Adrenal gland (tissue), 12 donors: Measurements from ENCODE around the gene AMER3. TPM values are rescaled to one million over a fixed set of nuclear protein-coding genes. Genes with fewer than 3 reads are reported as not detected.

Source experiments
- DNase-seq, 7 donors: peaks; one replicate each; pipeline ENCODE4 v3.0.0-alpha.2; 2019 to 2020
- H3K27ac ChIP-seq, 5 donors: fragments of 200-600 bp; sonication (generic) in 4 of 5; 1 replicate in 3 of 5; 2 replicates in 2 of 5; pipeline versions ENCODE4 v1.5.1 to v1.8.0; 2016 to 2020; ENCODE audit warnings: mild to moderate bottlenecking in 1 of 5
- H3K27me3 ChIP-seq: fragments of 200-600 bp; 2 replicates; pipeline ENCODE4 v1.8.0; 2021
- H3K36me3 ChIP-seq, 2 donors: fragments of 200-600 bp; replicated peaks in 1 of 2; 1 replicate in 1 of 2; 2 replicates in 1 of 2; pipeline versions ENCODE4 v1.5.1 to v1.8.0; 2018 to 2022
- H3K4me1 ChIP-seq, 2 donors: fragments of 200-600 bp; replicated peaks in 1 of 2; 1 replicate in 1 of 2; 2 replicates in 1 of 2; pipeline versions ENCODE4 v1.5.1 to v1.8.0; 2018 to 2021
- H3K4me3 ChIP-seq, 4 donors: fragments of 200-600 bp; sonication (generic) in 3 of 4; one replicate each; pipeline ENCODE4 v1.5.1; 2016 to 2018
- H3K9me3 ChIP-seq, 3 donors: fragments of 200-600 bp; sonication (generic) in 1 of 3; replicated peaks in 1 of 3; 1 replicate in 2 of 3; 2 replicates in 1 of 3; pipeline versions ENCODE4 v1.5.1 to v1.8.0; 2016 to 2021
- CTCF ChIP-seq, 6 experiments: fragments of 450-650 bp in 4 of 6; fragments of 200-600 bp in 2 of 6; sonication (generic) in 1 of 6; IDR thresholded peaks; 1 replicate in 5 of 6; 2 replicates in 1 of 6; pipeline versions ENCODE4 v1.5.1 to v1.8.0; 2016 to 2021; ENCODE audit warnings: antibody characterized with exemption in 6 of 6, mild to moderate bottlenecking in 2 of 6, moderate library complexity in 1 of 6
- POLR2A ChIP-seq, 2 donors: fragments of 450-650 bp; IDR thresholded peaks; one replicate each; pipeline ENCODE4 v1.6.1; 2017; ENCODE audit warnings: antibody characterized with exemption in 2 of 2, mild to moderate bottlenecking in 2 of 2, moderate library complexity in 1 of 2
- WGBS, 4 donors: extraction: QIAGEN DNeasy Blood & Tissue Kit in 2 of 4; methylation state at CpG; one replicate each; pipeline versions ENCODE4 v1.1.5 to v1.1.7; 2013 to 2017; 5-methylcytosine and 5-hydroxymethylcytosine counted together
- intact Hi-C, 2 donors: fragments of 100-400 bp; cut with DNase I; formaldehyde crosslinking; loops; one replicate each; pipeline versions ENCODE4 v1.14.1 to v1.15.0; 2022 to 2023
- polyA plus RNA-seq, 3 donors: library from polyadenylated mRNA; stranded (reverse); fragments of 200-250 nt in 2 of 3; fragments of 350-450 nt in 1 of 3; fragmentation: Illumina TruSeq in 1 of 3; extraction: RNeasy Lipid Tissue Mini Kit (QIAGEN cat#74804) in 1 of 3; gene quantifications; one replicate each; pipeline ENCODE4 v1.2.3, GENCODE V29; 2013 to 2014
- total RNA-seq, 9 donors: library from RNA; depleted of rRNA in 4 of 9; stranded (reverse); fragments of >200 nt in 4 of 9; fragments of 120-200 nt in 1 of 9; fragmentation: NEBNext Ultra II Directional in 1 of 9; extraction: Animal tissue kit (Norgen Biotek cat#: 25700) in 1 of 9; gene quantifications; one replicate each; pipeline versions ENCODE4 v1.1.0 to v1.2.4, GENCODE V29; 2013 to 2023
- donor health status: healthy with polysubstance abuse.
- donor health status: Bipolar disorder and iron deficiency.
- donor health status: DM: yes; HTN: yes; CAD: no.
- donor health status: DM: no; HTN: no; CAD: no.
- donor health status: DM: no; HTN: no; CAD: no.
- donor health status: DM: yes; HTN: yes; CAD: no.

The AMER3 gene
- total and polyA plus RNA-seq, 12 donors, result 0.08 to 1.2 (median 0.58) TPM; not detected in 4

GRCh38 chr2:130787841-130788240, 32.5 kb downstream of the AMER3 start:
- Histone ChIP-seq H3K9me3 (no peaks in the 10 kb centered on the region), H3K27me3 (no peaks in the 10 kb centered on the region), H3K4me3 (no peak overlapping the region), H3K4me1 (no peaks in the 10 kb centered on the region), H3K36me3 (no peaks in the 10 kb centered on the region), H3K27ac (no peak overlapping the region)
- intact Hi-C loops, result no loop called here
- WGBS, 4 donors, result 84 to 90% (median 86%) methylated on average over 17 of the region's 17 CpGs
- no peak for DNase-seq
- TF ChIP-seq CTCF (IDR thresholded peaks at IDR 0.05) (no peak), POLR2A (IDR thresholded peaks at IDR 0.05) (no peak)

GRCh38 chr2:130790312-130790711, 35.0 kb downstream of the AMER3 start:
- H3K4me3 ChIP-seq, result no peak overlapping the region
- TF ChIP-seq POLR2A (IDR thresholded peaks at IDR 0.05) (no peak), CTCF (IDR thresholded peaks at IDR 0.05) (no peak)
- intact Hi-C loops, result no loop called here
- H3K27me3 ChIP-seq, result no peaks in the 10 kb centered on the region
- no peak overlapping the region for H3K27ac ChIP-seq
- no peak for DNase-seq
- WGBS, 4 donors, result 61 to 78% (median 69%) methylated on average over 2 of the region's 2 CpGs
- no peaks in the 10 kb centered on the region for H3K4me1 ChIP-seq
- no peaks in the 10 kb centered on the region for H3K9me3 ChIP-seq
- H3K36me3 ChIP-seq, result no peaks in the 10 kb centered on the region

DNA sequence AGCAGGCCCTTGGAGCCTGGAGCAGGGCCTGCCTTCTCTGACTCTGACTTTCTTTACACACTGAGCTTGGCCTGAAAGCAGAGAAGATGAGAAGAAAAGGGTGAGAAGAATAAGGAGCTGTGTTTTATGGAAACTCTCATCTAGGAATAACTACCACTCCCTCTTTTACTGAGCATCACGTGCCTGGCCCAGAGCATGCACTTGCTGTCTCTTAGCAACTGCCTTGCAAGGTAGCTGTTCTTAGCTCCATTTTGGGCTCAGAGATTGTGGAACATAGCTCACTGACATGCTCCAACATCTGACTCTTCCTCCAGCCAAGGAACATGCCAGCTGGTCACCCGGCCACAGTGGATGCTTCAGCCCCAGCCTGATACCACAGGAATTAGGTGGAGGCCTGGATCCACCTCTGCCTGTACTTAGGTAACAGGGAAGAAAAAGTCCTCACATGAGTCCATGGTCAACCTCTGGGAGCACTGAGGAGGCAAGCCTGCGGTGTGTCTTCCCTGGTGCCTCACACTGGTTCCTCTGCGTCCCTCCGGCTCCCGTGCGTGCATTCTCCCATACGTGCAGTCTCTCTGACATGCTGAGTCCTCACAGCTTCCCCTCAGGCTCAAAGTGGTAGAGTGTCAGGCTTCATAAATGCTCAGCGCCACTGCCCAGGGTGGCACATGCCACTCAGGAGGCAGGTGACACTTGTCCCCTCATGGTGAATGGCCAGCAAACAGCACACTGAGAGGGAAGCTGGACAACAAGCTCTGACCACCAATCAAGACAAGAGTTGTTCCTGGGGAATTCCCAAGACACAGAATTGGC, 35.7 kb downstream of the AMER3 start:
- Histone ChIP-seq H3K36me3 (no peaks in the 10 kb centered on the region), H3K9me3 (no peaks in the 10 kb centered on the region), H3K27me3 (no peaks in the 10 kb centered on the region), H3K27ac (no peak overlapping the region), H3K4me1 (no peaks in the 10 kb centered on the region), H3K4me3 (no peak overlapping the region)
- intact Hi-C loops, result no loop called here
- TF ChIP-seq CTCF (IDR thresholded peaks at IDR 0.05), result no peak
- TF ChIP-seq POLR2A (IDR thresholded peaks at IDR 0.05), result no peak
- DNase-seq, result peak in 1 of 7 donors; percentile 37
- 84 to 92% (median 89%) methylated on average over 8 to 9 of the region's 9 CpGs for WGBS, 4 donors

- 54 to 100% (median 59%) methylated on average over 1 to 4 of the region's 4 CpGs for WGBS, 4 donors
- Histone ChIP-seq H3K36me3 (no peaks in the 10 kb centered on the region), H3K9me3 (no peaks in the 10 kb centered on the region), H3K27ac (no peak overlapping the region), H3K4me3 (no peak overlapping the region), H3K4me1 (no peaks in the 10 kb centered on the region), H3K27me3 (no peaks in the 10 kb centered on the region)
- DNase-seq, result no peak
- TF ChIP-seq CTCF (IDR thresholded peaks at IDR 0.05) (no peak), POLR2A (IDR thresholded peaks at IDR 0.05) (no peak)
- intact Hi-C loops, result no loop called here
These were observed 36.2 kb downstream of the AMER3 start for GRCh38 chr2:130791617-130791939.
